ENCODE data around the gene OGFRL1. TPM values are rescaled to one million over a fixed set of nuclear protein-coding genes. Genes with fewer than 3 reads are reported as not detected.

OGFRL1 gene
- total RNA-seq (31.6 and 33.7 TPM in 2 replicates), polyA plus RNA-seq (6.4 and 14.7 TPM in 2 replicates), polyA minus RNA-seq (9.7 and 12.5 TPM in 2 replicates)
- total RNA-seq (2013), result 32.5 TPM

- no peaks in the 10 kb centered on the region for H3K27me3 ChIP-seq (replicated peaks in 1 of 4; ENCODE audit: control extremely low read depth in 1 of 4, control insufficient read depth in 3 of 4, insufficient read depth in 4 of 4, low read length in 3 of 4)
- WGBS (ENCODE audit: insufficient coverage), result under 1% methylated on average over 79 of the region's 79 CpGs
- peaks cover 45% of the 10 kb centered on the region for H3K4me1 Mint-ChIP-seq
- ATAC-seq (ENCODE audit: low read depth) (peak; percentile 78), DNase-seq (peak; percentile 88)
- no peaks in the 10 kb centered on the region for H3K9me3 ChIP-seq (ENCODE audit: control extremely low read depth in 1 of 3, control insufficient read depth in 2 of 3, insufficient read depth in 1 of 3, low read length in 2 of 3)
- H2AFZ ChIP-seq (ENCODE audit: insufficient read depth, low read depth, low read length, poor library complexity, severe bottlenecking), result peak within 1 kb of the TSS; percentile 96
- H3K4me3 ChIP-seq (ENCODE audit: control extremely low read depth in 1 of 5, extremely low read depth in 1 of 5, insufficient read depth in 1 of 5, low read depth in 2 of 5, low read length in 4 of 5), result peak within 1 kb of the TSS; percentile 66 to 82 (median 76)
- peak within 1 kb of the TSS; percentile 95 for H3K27ac ChIP-seq (ENCODE audit: low read length in 2 of 2)
- peaks cover 40% of the 10 kb centered on the region for H3K79me2 ChIP-seq (ENCODE audit: control insufficient read depth, insufficient read depth, low read length)
- peaks cover 39 to 40% of the 10 kb centered on the region in 2 donors for H3K4me1 ChIP-seq (ENCODE audit: control insufficient read depth in 2 of 2, insufficient read depth in 2 of 2, low read length in 2 of 2)
- peaks cover 0 to 2% of the 10 kb centered on the region in 2 experiments for H3K36me3 ChIP-seq (replicated peaks in 1 of 2; ENCODE audit: control extremely low read depth in 1 of 2, control insufficient read depth in 1 of 2, extremely low read depth in 1 of 2, insufficient read depth in 2 of 2, low read length in 1 of 2)
- POLR2A ChIA-PET, result interaction anchor here (0.9 to 3.1 kb wide), 6 partner anchors 10 to 431 kb away, joined by 3 to 12 read pairs (median 4); no protein-coding TSS in a partner anchor
- H4K20me1 ChIP-seq (ENCODE audit: control insufficient read depth, insufficient read depth, low read length, poor library complexity, severe bottlenecking), result peaks cover 23% of the 10 kb centered on the region
- H3K27ac Mint-ChIP-seq, result peak within 1 kb of the TSS; percentile 97
- no peaks in the 10 kb centered on the region for H3K9me3 Mint-ChIP-seq (ENCODE audit: insufficient read depth)
- peak within 1 kb of the TSS; percentile 91 for H3K9ac ChIP-seq (ENCODE audit: low read length)
- TF ChIP-seq CTCF (IDR thresholded peaks at IDR 0.05) (no peak), EZH2 (IDR thresholded peaks at IDR 0.05; ENCODE audit: borderline replicate concordance, insufficient read depth, low read depth, low read length, poor library complexity, severe bottlenecking) (no peak)
- intact Hi-C loops (cut with micrococcal nuclease), result loop anchor here (1.0 to 10.0 kb wide), 9 partner anchors 38 to 1491 kb away; partner anchors contain the start of genes FAM135A, LMBRD1 and SDHAF4
- CTCF ChIA-PET, result interaction anchor here (0.8 to 5.8 kb wide), 14 partner anchors 9 to 96 kb away, joined by 3 to 66 read pairs (median 4); no protein-coding TSS in a partner anchor
- H3K4me2 ChIP-seq (replicated peaks; ENCODE audit: low read depth, low read length, poor library complexity, severe bottlenecking), result peak within 1 kb of the TSS; percentile 98
- peak within 1 kb of the TSS; percentile 93 for H3K4me3 Mint-ChIP-seq
- no peaks in the 10 kb centered on the region for H3K27me3 Mint-ChIP-seq
Measured at GRCh38 chr6:71288228-71289038, at the start of gene OGFRL1. Gene OGFRL1 (plus strand): TSS chr6:71288811. CDS start chr6:71288937, 126 bp downstream.

- CTCF ChIA-PET, result no interaction called here
- POLR2A ChIA-PET, result no interaction called here
- H3K4me1 ChIP-seq (ENCODE audit: control insufficient read depth in 2 of 2, insufficient read depth in 2 of 2, low read length in 2 of 2), result peaks cover 0 to 2% of the 10 kb centered on the region in 2 donors
- Mint-ChIP-seq H3K4me1 (peaks cover 4% of the 10 kb centered on the region), H3K9me3 (ENCODE audit: insufficient read depth) (no peaks in the 10 kb centered on the region), H3K27ac (no peak overlapping the region), H3K27me3 (peaks cover 6% of the 10 kb centered on the region), H3K4me3 (no peak overlapping the region)
- TF ChIP-seq EZH2 (IDR thresholded peaks at IDR 0.05; ENCODE audit: borderline replicate concordance, insufficient read depth, low read depth, low read length, poor library complexity, severe bottlenecking) (no peak), CTCF (IDR thresholded peaks at IDR 0.05) (no peak)
- H3K36me3 ChIP-seq (replicated peaks in 1 of 2; ENCODE audit: control extremely low read depth in 1 of 2, control insufficient read depth in 1 of 2, extremely low read depth in 1 of 2, insufficient read depth in 2 of 2, low read length in 1 of 2), result no peaks in the 10 kb centered on the region
- no peaks in the 10 kb centered on the region for H4K20me1 ChIP-seq (ENCODE audit: control insufficient read depth, insufficient read depth, low read length, poor library complexity, severe bottlenecking)
- no peak overlapping the region for H2AFZ ChIP-seq (ENCODE audit: insufficient read depth, low read depth, low read length, poor library complexity, severe bottlenecking)
- H3K9ac ChIP-seq (ENCODE audit: low read length), result no peak overlapping the region
- no peaks in the 10 kb centered on the region for H3K9me3 ChIP-seq (ENCODE audit: control extremely low read depth in 1 of 3, control insufficient read depth in 2 of 3, insufficient read depth in 1 of 3, low read length in 2 of 3)
- intact Hi-C loops (cut with micrococcal nuclease), result loop anchor here (10.0 kb wide), 1 partner anchor 45 kb away; the partner anchor contains the start of gene OGFRL1
- 95% methylated on average over 4 of the region's 5 CpGs for WGBS (ENCODE audit: insufficient coverage)
- ATAC-seq (ENCODE audit: low read depth) (no peak), DNase-seq (no peak)
- H3K27me3 ChIP-seq (replicated peaks in 1 of 4; ENCODE audit: control extremely low read depth in 1 of 4, control insufficient read depth in 3 of 4, insufficient read depth in 4 of 4, low read length in 3 of 4), result no peaks in the 10 kb centered on the region
- no peak overlapping the region for H3K4me2 ChIP-seq (replicated peaks; ENCODE audit: low read depth, low read length, poor library complexity, severe bottlenecking)
- H3K27ac ChIP-seq (ENCODE audit: low read length in 2 of 2), result no peak overlapping the region
- no peak overlapping the region for H3K4me3 ChIP-seq (ENCODE audit: control extremely low read depth in 1 of 5, extremely low read depth in 1 of 5, insufficient read depth in 1 of 5, low read depth in 2 of 5, low read length in 4 of 5)
- H3K79me2 ChIP-seq (ENCODE audit: control insufficient read depth, insufficient read depth, low read length), result no peaks in the 10 kb centered on the region
Measured at GRCh38 chr6:71239694-71240093, 48.9 kb upstream of the OGFRL1 start.
